ENCODE data around the gene GJC1. TPM values are rescaled to one million over a fixed set of nuclear protein-coding genes. Genes with fewer than 3 reads are reported as not detected.

Gene GJC1
- total RNA-seq, 1 donor from 2014 or later: 7.5 TPM

- Mint-ChIP-seq H3K4me1 (no peaks in the 10 kb centered on the region), H3K9me3 (no peaks in the 10 kb centered on the region), H3K27me3 (no peaks in the 10 kb centered on the region), H3K4me3 (no peak overlapping the region), H3K27ac (no peak overlapping the region), H3K36me3 (ENCODE audit: low read depth) (peaks cover 68% of the 10 kb centered on the region)
- DNase-seq: no peak
- intact Hi-C loops (cut with micrococcal nuclease): no loop called here
Measured at GRCh38 chr17:44859701-44860100, 29.6 kb upstream of the GJC1 start.

- intact Hi-C loops (cut with micrococcal nuclease): no loop called here
- Mint-ChIP-seq H3K27ac (no peak overlapping the region), H3K4me1 (no peaks in the 10 kb centered on the region), H3K36me3 (ENCODE audit: low read depth) (peaks cover 70% of the 10 kb centered on the region), H3K9me3 (no peaks in the 10 kb centered on the region), H3K27me3 (no peaks in the 10 kb centered on the region), H3K4me3 (no peak overlapping the region)
- DNase-seq: no peak
Measured at GRCh38 chr17:44854192-44854591, 24.1 kb upstream of the GJC1 start.

DNA sequence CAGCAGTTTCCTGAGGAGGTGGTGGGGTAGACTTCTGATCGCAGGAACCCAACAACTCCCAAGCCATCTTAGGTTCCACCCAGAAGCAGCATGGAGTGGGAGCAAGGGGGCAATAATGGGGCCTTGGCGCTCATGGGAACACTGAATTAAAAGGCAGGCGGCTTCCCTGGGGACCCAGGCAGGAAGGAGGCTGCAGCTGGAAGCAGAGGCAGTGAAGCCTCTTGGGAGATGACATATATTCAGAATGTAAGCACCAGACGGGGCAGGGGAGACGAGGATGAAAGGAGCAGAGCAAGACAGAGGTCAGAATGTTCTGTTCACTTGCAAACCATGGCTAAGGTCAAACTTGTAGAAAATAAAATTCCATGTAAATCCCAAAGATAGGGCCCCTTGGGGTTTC lies 20.5 kb upstream of the GJC1 start:
- intact Hi-C loops (cut with micrococcal nuclease): no loop called here
- Mint-ChIP-seq H3K4me3 (no peak overlapping the region), H3K27ac (no peak overlapping the region), H3K27me3 (no peaks in the 10 kb centered on the region), H3K36me3 (ENCODE audit: low read depth) (peaks cover 53% of the 10 kb centered on the region), H3K4me1 (no peaks in the 10 kb centered on the region), H3K9me3 (no peaks in the 10 kb centered on the region)
- DNase-seq: no peak

DNA sequence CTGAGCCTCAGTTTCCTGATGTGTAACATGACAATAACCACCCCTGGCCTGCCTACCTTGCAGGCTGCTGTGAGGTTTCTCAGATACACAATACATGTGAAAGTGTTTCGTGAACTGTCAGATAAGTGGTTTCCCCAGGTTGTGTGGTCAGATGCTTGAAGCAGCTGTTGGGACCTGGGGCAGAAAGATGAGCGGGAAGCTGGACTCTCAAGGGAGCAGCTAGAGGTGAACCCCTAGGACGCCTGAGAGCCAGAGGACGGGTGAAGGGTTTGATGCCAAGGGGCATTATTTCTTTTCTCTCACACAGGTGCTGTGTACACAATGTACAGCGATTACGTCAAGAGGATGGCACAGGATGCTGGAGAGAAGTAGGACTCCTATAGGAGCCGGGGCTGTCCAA lies 19.9 kb upstream of the GJC1 start:
- Mint-ChIP-seq H3K9me3 (no peaks in the 10 kb centered on the region), H3K36me3 (ENCODE audit: low read depth) (peaks cover 50% of the 10 kb centered on the region), H3K27ac (no peak overlapping the region), H3K4me3 (no peak overlapping the region), H3K27me3 (no peaks in the 10 kb centered on the region), H3K4me1 (no peaks in the 10 kb centered on the region)
- intact Hi-C loops (cut with micrococcal nuclease): no loop called here
- DNase-seq: no peak

- H3K4me3 Mint-ChIP-seq: no peak overlapping the region
- H3K9me3 Mint-ChIP-seq: no peaks in the 10 kb centered on the region
- no peaks in the 10 kb centered on the region for H3K4me1 Mint-ChIP-seq
- no peaks in the 10 kb centered on the region for H3K27me3 Mint-ChIP-seq
- no peak overlapping the region for H3K27ac Mint-ChIP-seq
- H3K36me3 Mint-ChIP-seq (ENCODE audit: low read depth): peaks cover 41% of the 10 kb centered on the region
- no peak for DNase-seq
- intact Hi-C loops (cut with micrococcal nuclease): no loop called here
Measured at GRCh38 chr17:44848961-44849489, 18.9 kb upstream of the GJC1 start.

DNA sequence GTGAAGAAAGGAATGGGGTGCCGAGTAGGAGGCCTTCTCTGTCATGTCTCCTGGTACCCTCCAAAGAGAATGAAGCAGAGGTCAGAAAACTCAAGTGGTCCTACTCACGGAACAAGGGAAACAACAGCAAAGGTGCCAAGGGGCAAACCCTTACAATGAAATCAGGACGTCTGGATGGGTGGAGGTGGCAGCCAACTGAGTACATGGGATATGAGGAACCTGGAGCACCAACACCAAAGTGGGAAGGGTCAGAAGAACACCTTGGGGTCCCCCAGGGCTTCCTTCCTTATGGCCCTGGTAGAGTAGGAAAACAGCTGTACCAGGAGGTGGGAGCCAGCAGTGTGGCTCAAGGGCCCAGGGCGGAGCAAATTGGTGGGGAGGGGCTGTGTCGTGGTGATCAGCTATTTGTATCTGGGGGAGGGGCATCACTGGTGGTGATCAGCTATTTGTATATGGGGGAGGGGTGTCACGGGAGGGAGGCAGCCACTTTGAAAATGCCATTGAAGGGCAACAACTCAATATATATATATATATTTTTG lies 18.2 kb upstream of the GJC1 start:
- no peaks in the 10 kb centered on the region for H3K9me3 Mint-ChIP-seq
- peaks cover 35% of the 10 kb centered on the region for H3K36me3 Mint-ChIP-seq (ENCODE audit: low read depth)
- DNase-seq: no peak
- H3K4me1 Mint-ChIP-seq: no peaks in the 10 kb centered on the region
- intact Hi-C loops (cut with micrococcal nuclease): no loop called here
- H3K4me3 Mint-ChIP-seq: no peak overlapping the region
- no peak overlapping the region for H3K27ac Mint-ChIP-seq
- H3K27me3 Mint-ChIP-seq: no peaks in the 10 kb centered on the region

DNA sequence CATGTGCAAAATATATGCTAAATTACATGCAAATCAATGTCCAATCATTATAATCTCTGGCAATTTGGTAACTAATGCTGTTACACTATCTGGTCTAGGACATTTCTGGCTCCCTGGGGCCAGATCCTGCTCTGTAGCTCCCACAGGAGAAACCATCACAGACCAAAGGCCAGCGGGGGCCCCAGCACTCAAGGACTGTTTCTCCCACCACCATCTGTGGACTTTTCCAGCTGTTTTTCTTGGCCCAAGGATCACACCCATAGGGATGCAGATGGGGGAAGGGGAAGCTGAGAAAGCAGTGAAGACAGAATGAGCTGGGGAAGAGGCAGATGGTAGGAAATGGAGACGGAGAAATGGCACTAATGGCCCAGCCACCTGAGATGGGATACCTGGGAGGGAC lies 17.5 kb upstream of the GJC1 start, which contains the start of gene HIGD1B:
TSS of gene HIGD1B (plus strand) at position 298 of the 400 bp plus-strand sequence. CDS start 270 bp downstream, outside the sequence.
- intact Hi-C loops (cut with micrococcal nuclease): no loop called here
- Mint-ChIP-seq H3K27ac (no peak within 1 kb of the TSS), H3K9me3 (no peaks in the 10 kb centered on the region), H3K4me1 (peaks cover under 1% of the 10 kb centered on the region), H3K4me3 (no peak within 1 kb of the TSS), H3K36me3 (ENCODE audit: low read depth) (peaks cover 34% of the 10 kb centered on the region), H3K27me3 (no peaks in the 10 kb centered on the region)
- DNase-seq: no peak

GRCh38 chr17:44846206-44846605 lies 16.1 kb upstream of the GJC1 start:
- H3K27me3 Mint-ChIP-seq: no peaks in the 10 kb centered on the region
- intact Hi-C loops (cut with micrococcal nuclease): no loop called here
- H3K27ac Mint-ChIP-seq: no peak overlapping the region
- H3K9me3 Mint-ChIP-seq: no peaks in the 10 kb centered on the region
- H3K4me3 Mint-ChIP-seq: no peak overlapping the region
- DNase-seq: no peak
- peaks cover 24% of the 10 kb centered on the region for H3K36me3 Mint-ChIP-seq (ENCODE audit: low read depth)
- H3K4me1 Mint-ChIP-seq: peaks cover 2% of the 10 kb centered on the region

GRCh38 chr17:44844390-44844830 lies 14.3 kb upstream of the GJC1 start:
- Mint-ChIP-seq H3K4me3 (no peak overlapping the region), H3K27ac (no peak overlapping the region), H3K27me3 (no peaks in the 10 kb centered on the region), H3K36me3 (ENCODE audit: low read depth) (peaks cover 11% of the 10 kb centered on the region), H3K9me3 (no peaks in the 10 kb centered on the region), H3K4me1 (peaks cover 9% of the 10 kb centered on the region)
- intact Hi-C loops (cut with micrococcal nuclease): no loop called here
- DNase-seq: no peak

GRCh38 chr17:44842748-44843147 lies 12.7 kb upstream of the GJC1 start:
- Mint-ChIP-seq H3K4me1 (peaks cover 9% of the 10 kb centered on the region), H3K27ac (peak overlapping the region; percentile 51)

DNA sequence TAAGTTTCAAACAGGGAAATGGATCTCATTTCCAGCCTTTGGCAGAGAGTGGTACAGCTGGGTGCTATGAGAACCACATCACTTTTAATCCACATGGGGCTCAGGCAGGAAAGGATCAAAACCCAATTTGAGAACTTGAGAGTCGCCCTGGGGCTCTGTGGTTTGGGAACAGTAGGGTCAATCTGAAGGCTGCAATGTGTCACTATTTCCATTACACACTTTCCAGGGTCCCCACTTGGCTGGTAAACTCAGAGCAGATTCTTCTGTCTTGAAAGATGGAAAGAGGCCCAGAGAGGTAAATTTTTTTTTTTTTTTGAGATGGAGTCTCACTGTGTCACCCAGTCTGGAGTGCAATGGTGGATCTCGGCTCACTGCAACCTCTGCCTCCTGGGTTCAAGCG lies 10.8 kb upstream of the GJC1 start:
- intact Hi-C loops (cut with micrococcal nuclease): no loop called here
- H3K4me3 Mint-ChIP-seq: no peak overlapping the region
- no peaks in the 10 kb centered on the region for H3K9me3 Mint-ChIP-seq
- no peaks in the 10 kb centered on the region for H3K27me3 Mint-ChIP-seq
- H3K4me1 Mint-ChIP-seq: peaks cover 9% of the 10 kb centered on the region
- DNase-seq: no peak
- no peaks in the 10 kb centered on the region for H3K36me3 Mint-ChIP-seq (ENCODE audit: low read depth)
- H3K27ac Mint-ChIP-seq: peak overlapping the region; percentile 62

More at GRCh38 chr17:44842748-44843147, 12.7 kb upstream of the GJC1 start:
- Mint-ChIP-seq H3K4me3 (no peak overlapping the region), H3K9me3 (no peaks in the 10 kb centered on the region), H3K27me3 (no peaks in the 10 kb centered on the region), H3K36me3 (ENCODE audit: low read depth) (peaks cover 1% of the 10 kb centered on the region)
- DNase-seq: no peak
- intact Hi-C loops (cut with micrococcal nuclease): no loop called here

- Mint-ChIP-seq H3K9me3 (no peaks in the 10 kb centered on the region), H3K27ac (no peak overlapping the region), H3K36me3 (ENCODE audit: low read depth) (no peaks in the 10 kb centered on the region), H3K4me3 (no peak overlapping the region), H3K27me3 (no peaks in the 10 kb centered on the region), H3K4me1 (peaks cover 9% of the 10 kb centered on the region)
- no peak for DNase-seq
- intact Hi-C loops (cut with micrococcal nuclease): no loop called here
Measured at GRCh38 chr17:44840274-44840673, 10.2 kb upstream of the GJC1 start.

DNA sequence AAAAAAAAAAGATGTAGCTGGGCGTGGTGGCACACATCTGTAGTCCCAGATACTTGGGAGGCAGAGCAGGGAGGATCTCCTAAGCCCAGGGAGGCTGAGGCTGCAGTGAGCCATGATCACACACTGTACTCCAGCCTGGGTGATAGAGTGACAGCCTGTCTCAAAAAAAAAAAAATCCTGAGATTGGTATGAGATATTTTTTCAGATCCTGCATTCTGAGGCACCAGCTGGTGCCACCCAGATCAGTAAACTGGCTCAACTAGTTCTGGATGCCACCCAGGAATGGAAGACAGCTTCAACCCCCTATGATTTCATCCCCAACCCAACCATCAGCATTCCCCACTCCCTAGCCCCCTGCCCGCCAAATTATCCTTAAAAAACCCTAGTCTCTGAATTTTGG lies 7.1 kb upstream of the GJC1 start:
- Mint-ChIP-seq H3K4me1 (peaks cover 8% of the 10 kb centered on the region), H3K36me3 (ENCODE audit: low read depth) (no peaks in the 10 kb centered on the region)
- intact Hi-C loops (cut with micrococcal nuclease): no loop called here

DNA sequence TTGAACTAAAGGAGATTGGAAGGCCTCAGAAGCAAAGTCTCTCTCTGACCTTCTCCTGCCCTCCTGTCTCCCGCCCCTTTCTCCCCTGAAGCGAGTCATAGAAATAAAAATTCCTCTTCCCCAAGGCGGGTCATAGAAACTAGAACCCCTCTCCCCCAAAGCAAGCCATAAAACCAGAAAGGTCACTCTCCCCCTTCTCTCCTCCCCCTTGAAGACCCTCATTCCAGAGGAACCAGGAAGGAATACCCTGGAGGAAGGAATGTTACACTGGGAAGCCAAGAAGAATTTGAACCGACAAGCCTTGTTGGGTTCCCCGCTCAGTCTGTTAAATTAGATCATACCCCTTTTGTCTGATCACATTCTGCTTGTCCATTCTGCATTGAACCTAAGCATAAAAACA lies 2.7 kb upstream of the GJC1 start:
- Mint-ChIP-seq H3K4me3 (no peak overlapping the region), H3K27ac (no peak overlapping the region), H3K4me1 (peaks cover 10% of the 10 kb centered on the region), H3K27me3 (peaks cover 47% of the 10 kb centered on the region), H3K9me3 (no peaks in the 10 kb centered on the region), H3K36me3 (ENCODE audit: low read depth) (no peaks in the 10 kb centered on the region)
- intact Hi-C loops (cut with micrococcal nuclease): no loop called here
- DNase-seq: no peak

More for the DNA sequence above, 7.1 kb upstream of the GJC1 start:
- peaks cover 16% of the 10 kb centered on the region for H3K27me3 Mint-ChIP-seq
- no peaks in the 10 kb centered on the region for H3K9me3 Mint-ChIP-seq
- H3K4me3 Mint-ChIP-seq: no peak overlapping the region
- H3K27ac Mint-ChIP-seq: no peak overlapping the region
- no peak for DNase-seq

GRCh38 chr17:44831371-44831770 lies 1.3 kb upstream of the GJC1 start:
- Mint-ChIP-seq H3K4me3 (no peak overlapping the region), H3K4me1 (peaks cover 10% of the 10 kb centered on the region), H3K27ac (no peak overlapping the region), H3K9me3 (no peaks in the 10 kb centered on the region), H3K27me3 (peaks cover 58% of the 10 kb centered on the region), H3K36me3 (ENCODE audit: low read depth) (no peaks in the 10 kb centered on the region)
- DNase-seq: no peak
- intact Hi-C loops (cut with micrococcal nuclease): no loop called here

All from activated CD4-positive, alpha-beta T cell treated with anti-CD3 and anti-CD28 coated beads, Interleukin-2, amount 10 ng/mL, durations not matched to agents 24 days and 14 days (primary cell).